Liver (tissue), 9 donors: ENCODE results near the gene ADO. TPM values are rescaled to one million over a fixed set of nuclear protein-coding genes. Genes with fewer than 3 reads are reported as not detected.

Experiments used
- DNase-seq: peaks from one replicate; pipeline ENCODE4 v3.0.0-alpha.2; 2017; ENCODE audit warnings: low spot score
- H3K27ac ChIP-seq, 2 donors: one replicate each; pipeline ENCODE4 v1.7.0; 2013; ENCODE audit warnings: inconsistent platforms in 2 of 2, low read length in 2 of 2, control low read depth in 1 of 2, low read depth in 1 of 2, mild to moderate bottlenecking in 1 of 2
- H3K27me3 ChIP-seq, 4 donors: one replicate each; pipeline versions ENCODE4 v1.6.1 to v1.7.0; 2013; ENCODE audit warnings: low read length in 3 of 4, inconsistent platforms in 1 of 4, mild to moderate bottlenecking in 1 of 4, moderate library complexity in 1 of 4; ENCODE audit not compliant: control insufficient read depth in 4 of 4, insufficient read depth in 4 of 4
- H3K36me3 ChIP-seq, 4 donors: one replicate each; pipeline versions ENCODE4 v1.6.1 to v1.7.0; 2013; ENCODE audit warnings: low read length in 3 of 4, mild to moderate bottlenecking in 3 of 4, low read depth in 1 of 4, moderate library complexity in 1 of 4; ENCODE audit not compliant: control insufficient read depth in 4 of 4, insufficient read depth in 3 of 4
- H3K4me1 ChIP-seq, 4 donors: one replicate each; pipeline versions ENCODE4 v1.6.1 to v1.7.0; 2013; ENCODE audit warnings: low read length in 3 of 4, mild to moderate bottlenecking in 3 of 4, moderate library complexity in 1 of 4; ENCODE audit not compliant: control insufficient read depth in 4 of 4, insufficient read depth in 4 of 4
- H3K4me3 ChIP-seq, 3 donors: one replicate each; pipeline versions ENCODE4 v1.6.1 to v1.7.0; 2013; ENCODE audit warnings: low read length in 3 of 3, control low read depth in 1 of 3, low read depth in 1 of 3, mild to moderate bottlenecking in 1 of 3
- H3K9ac ChIP-seq, 2 donors: one replicate each; pipeline ENCODE4 v1.7.0; 2013; ENCODE audit warnings: low read length in 2 of 2, mild to moderate bottlenecking in 2 of 2, moderate library complexity in 2 of 2, control low read depth in 1 of 2, low read depth in 1 of 2
- H3K9me3 ChIP-seq, 4 donors: one replicate each; pipeline versions ENCODE4 v1.6.1 to v1.7.0; 2013; ENCODE audit warnings: low read length in 3 of 4; ENCODE audit not compliant: control insufficient read depth in 4 of 4
- EGR1 ChIP-seq, 2 donors: IDR thresholded peaks; 2 replicates each; pipeline ENCODE4 v1.6.1; 2016 to 2018; ENCODE audit warnings: antibody characterized with exemption in 2 of 2, low read depth in 2 of 2
- FOXA1 ChIP-seq: IDR thresholded peaks from 2 replicates; pipeline ENCODE4 v1.6.1; 2016; ENCODE audit warnings: antibody characterized with exemption
- GABPA ChIP-seq, 2 donors: IDR thresholded peaks in 1 of 2; conservative IDR thresholded peaks in 1 of 2; 2 replicates each; pipeline ENCODE4 v1.6.1; 2016; ENCODE audit warnings: antibody characterized with exemption in 2 of 2, mild to moderate bottlenecking in 1 of 2, moderate library complexity in 1 of 2
- HNF4G ChIP-seq: IDR thresholded peaks from 2 replicates; pipeline ENCODE4 v1.6.1; 2016; ENCODE audit warnings: antibody characterized with exemption
- JUND ChIP-seq, 2 donors: IDR thresholded peaks; 2 replicates each; pipeline ENCODE4 v1.6.1; 2016; ENCODE audit warnings: antibody characterized with exemption in 2 of 2
- MAX ChIP-seq: IDR thresholded peaks from 2 replicates; pipeline ENCODE4 v1.6.1; 2016; ENCODE audit warnings: antibody characterized with exemption
- NR2F2 ChIP-seq: IDR thresholded peaks from 2 replicates; pipeline ENCODE4 v1.6.1; 2016; ENCODE audit warnings: antibody characterized with exemption
- RAD21 ChIP-seq, 2 donors: IDR thresholded peaks; 2 replicates each; pipeline ENCODE4 v1.6.1; 2016; ENCODE audit warnings: antibody characterized with exemption in 2 of 2, mild to moderate bottlenecking in 2 of 2
- RXRA ChIP-seq, 2 donors: IDR thresholded peaks; 2 replicates each; pipeline ENCODE4 v1.6.1; 2017 to 2018; ENCODE audit warnings: antibody characterized with exemption in 2 of 2, mild to moderate bottlenecking in 1 of 2
- SP1 ChIP-seq: IDR thresholded peaks from 2 replicates; pipeline ENCODE4 v1.6.1; 2018; ENCODE audit warnings: antibody characterized with exemption, mild to moderate bottlenecking
- TAF1 ChIP-seq: conservative IDR thresholded peaks from 2 replicates; pipeline ENCODE4 v1.6.1; 2016; ENCODE audit warnings: antibody characterized with exemption, mild to moderate bottlenecking
- YY1 ChIP-seq: IDR thresholded peaks from 2 replicates; pipeline ENCODE4 v1.6.1; 2016; ENCODE audit warnings: antibody characterized with exemption, mild to moderate bottlenecking
- WGBS: extraction: QIAGEN DNeasy Blood & Tissue Kit; methylation state at CpG from one replicate; pipeline ENCODE4 v1.1.7; 2013; 5-methylcytosine and 5-hydroxymethylcytosine counted together
- polyA plus RNA-seq, 2 donors: library from polyadenylated mRNA; stranded (reverse) in 1 of 2; unstranded in 1 of 2; fragments of 200-250 nt in 1 of 2; fragments of >200 nt in 1 of 2; fragmentation: Nextera tagmentation in 1 of 2; extraction: Ambion mirVana in 1 of 2; gene quantifications; one replicate each; pipeline versions ENCODE4 v1.2.1 to v1.2.3, GENCODE V29; 2013 to 2015
- total RNA-seq, 2 donors: library from RNA; depleted of rRNA; stranded (reverse); fragments of >200 nt; gene quantifications; one replicate each; pipeline ENCODE4 v1.2.3, GENCODE V29; 2014
- TF ChIP-seq, protein P1 (sequence below): IDR thresholded peaks from 2 replicates; pipeline ENCODE4 v1.6.1; 2016; ENCODE audit warnings: antibody characterized with exemption
- TF ChIP-seq, protein P2 (sequence below): fragments of 150-350 bp; IDR thresholded peaks from 2 replicates; pipeline ENCODE4 v1.5.1; 2017; ENCODE audit warnings: improper control_type of control experiment, low read depth, low read length; ENCODE audit not compliant: missing input control
- TF ChIP-seq, protein P3 (sequence below): IDR thresholded peaks from 2 replicates; pipeline ENCODE4 v1.6.1; 2016; ENCODE audit warnings: antibody characterized with exemption, mild to moderate bottlenecking
- donor health status: healthy.
- donor health status: healthy.
- donor health status: healthy.
- donor health status: healthy.
- donor health status: healthy.

Gene ADO
- total and polyA plus RNA-seq, 4 donors, result 1.4 to 6.7 (median 5.5) TPM

DNA sequence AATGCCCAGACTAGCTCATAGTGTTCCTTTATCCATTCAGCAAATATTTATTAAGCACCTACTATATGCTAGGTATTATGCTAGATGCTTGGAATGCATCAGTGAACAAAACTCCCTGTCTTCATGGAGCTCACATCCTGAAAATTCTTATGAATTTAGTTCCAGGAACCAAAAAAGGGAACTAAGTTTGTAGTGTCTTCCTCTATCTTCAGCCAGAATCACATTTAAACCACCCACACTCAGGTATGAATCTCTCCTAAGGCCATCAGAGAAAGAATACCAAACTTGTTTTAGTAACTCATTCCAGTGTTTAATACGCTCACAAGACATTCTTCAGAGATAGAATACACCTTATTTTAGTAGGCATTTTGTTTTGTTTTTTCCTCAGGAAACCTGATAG, 21.8 kb downstream of the ADO start:
- H3K27me3 ChIP-seq, result no peaks in the 10 kb centered on the region
- 90% methylated on average over 1 of the region's 1 CpG for WGBS
- no peak overlapping the region for H3K9ac ChIP-seq
- TF ChIP-seq YY1 (no peak), TAF1 (no peak), EGR1 (IDR thresholded peaks at IDR 0.05; ENCODE audit: low read depth in 2 of 2) (no peak)
- TF ChIP-seq, protein P1, sequence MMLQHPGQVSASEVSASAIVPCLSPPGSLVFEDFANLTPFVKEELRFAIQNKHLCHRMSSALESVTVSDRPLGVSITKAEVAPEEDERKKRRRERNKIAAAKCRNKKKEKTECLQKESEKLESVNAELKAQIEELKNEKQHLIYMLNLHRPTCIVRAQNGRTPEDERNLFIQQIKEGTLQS, result no peak
- no peaks in the 10 kb centered on the region for H3K4me1 ChIP-seq
- DNase-seq, result no peak
- no peaks in the 10 kb centered on the region for H3K9me3 ChIP-seq
- H3K27ac ChIP-seq, result no peak overlapping the region
- H3K36me3 ChIP-seq, result no peaks in the 10 kb centered on the region
- H3K4me3 ChIP-seq, result no peak overlapping the region

DNA sequence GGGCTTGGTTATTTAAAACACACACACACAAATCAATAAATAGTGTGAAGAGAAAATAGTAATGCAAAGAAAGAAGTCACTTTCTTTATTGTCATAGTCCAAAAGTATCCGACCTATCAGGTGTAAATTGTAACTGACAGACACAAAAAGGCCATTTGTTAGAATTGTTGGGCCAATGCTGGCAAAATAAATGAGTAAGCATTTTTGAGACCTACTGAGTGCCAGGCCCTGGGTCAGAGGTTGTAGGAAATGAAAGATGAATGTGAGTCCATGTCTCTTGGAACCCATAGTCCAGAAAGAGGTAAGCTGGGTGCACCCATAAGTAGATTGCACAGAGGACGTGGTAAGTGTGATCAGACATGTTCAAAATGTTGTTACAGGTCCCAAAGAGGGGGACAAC, 25.1 kb downstream of the ADO start:
- 65% methylated on average over 2 of the region's 2 CpGs for WGBS

More for the DNA sequence above, 25.1 kb downstream of the ADO start:
- Histone ChIP-seq H3K4me3 (no peak overlapping the region), H3K27ac (no peak overlapping the region), H3K9ac (no peak overlapping the region), H3K27me3 (no peaks in the 10 kb centered on the region), H3K4me1 (no peaks in the 10 kb centered on the region), H3K36me3 (no peaks in the 10 kb centered on the region), H3K9me3 (no peaks in the 10 kb centered on the region)
- TF ChIP-seq YY1, result no peak
- TF ChIP-seq, protein P2, sequence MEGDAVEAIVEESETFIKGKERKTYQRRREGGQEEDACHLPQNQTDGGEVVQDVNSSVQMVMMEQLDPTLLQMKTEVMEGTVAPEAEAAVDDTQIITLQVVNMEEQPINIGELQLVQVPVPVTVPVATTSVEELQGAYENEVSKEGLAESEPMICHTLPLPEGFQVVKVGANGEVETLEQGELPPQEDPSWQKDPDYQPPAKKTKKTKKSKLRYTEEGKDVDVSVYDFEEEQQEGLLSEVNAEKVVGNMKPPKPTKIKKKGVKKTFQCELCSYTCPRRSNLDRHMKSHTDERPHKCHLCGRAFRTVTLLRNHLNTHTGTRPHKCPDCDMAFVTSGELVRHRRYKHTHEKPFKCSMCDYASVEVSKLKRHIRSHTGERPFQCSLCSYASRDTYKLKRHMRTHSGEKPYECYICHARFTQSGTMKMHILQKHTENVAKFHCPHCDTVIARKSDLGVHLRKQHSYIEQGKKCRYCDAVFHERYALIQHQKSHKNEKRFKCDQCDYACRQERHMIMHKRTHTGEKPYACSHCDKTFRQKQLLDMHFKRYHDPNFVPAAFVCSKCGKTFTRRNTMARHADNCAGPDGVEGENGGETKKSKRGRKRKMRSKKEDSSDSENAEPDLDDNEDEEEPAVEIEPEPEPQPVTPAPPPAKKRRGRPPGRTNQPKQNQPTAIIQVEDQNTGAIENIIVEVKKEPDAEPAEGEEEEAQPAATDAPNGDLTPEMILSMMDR, result no peak
- no peak for TF ChIP-seq RXRA (IDR thresholded peaks at IDR 0.05)
- no peak for TF ChIP-seq SP1
- TF ChIP-seq NR2F2, result no peak
- TF ChIP-seq, protein P3, sequence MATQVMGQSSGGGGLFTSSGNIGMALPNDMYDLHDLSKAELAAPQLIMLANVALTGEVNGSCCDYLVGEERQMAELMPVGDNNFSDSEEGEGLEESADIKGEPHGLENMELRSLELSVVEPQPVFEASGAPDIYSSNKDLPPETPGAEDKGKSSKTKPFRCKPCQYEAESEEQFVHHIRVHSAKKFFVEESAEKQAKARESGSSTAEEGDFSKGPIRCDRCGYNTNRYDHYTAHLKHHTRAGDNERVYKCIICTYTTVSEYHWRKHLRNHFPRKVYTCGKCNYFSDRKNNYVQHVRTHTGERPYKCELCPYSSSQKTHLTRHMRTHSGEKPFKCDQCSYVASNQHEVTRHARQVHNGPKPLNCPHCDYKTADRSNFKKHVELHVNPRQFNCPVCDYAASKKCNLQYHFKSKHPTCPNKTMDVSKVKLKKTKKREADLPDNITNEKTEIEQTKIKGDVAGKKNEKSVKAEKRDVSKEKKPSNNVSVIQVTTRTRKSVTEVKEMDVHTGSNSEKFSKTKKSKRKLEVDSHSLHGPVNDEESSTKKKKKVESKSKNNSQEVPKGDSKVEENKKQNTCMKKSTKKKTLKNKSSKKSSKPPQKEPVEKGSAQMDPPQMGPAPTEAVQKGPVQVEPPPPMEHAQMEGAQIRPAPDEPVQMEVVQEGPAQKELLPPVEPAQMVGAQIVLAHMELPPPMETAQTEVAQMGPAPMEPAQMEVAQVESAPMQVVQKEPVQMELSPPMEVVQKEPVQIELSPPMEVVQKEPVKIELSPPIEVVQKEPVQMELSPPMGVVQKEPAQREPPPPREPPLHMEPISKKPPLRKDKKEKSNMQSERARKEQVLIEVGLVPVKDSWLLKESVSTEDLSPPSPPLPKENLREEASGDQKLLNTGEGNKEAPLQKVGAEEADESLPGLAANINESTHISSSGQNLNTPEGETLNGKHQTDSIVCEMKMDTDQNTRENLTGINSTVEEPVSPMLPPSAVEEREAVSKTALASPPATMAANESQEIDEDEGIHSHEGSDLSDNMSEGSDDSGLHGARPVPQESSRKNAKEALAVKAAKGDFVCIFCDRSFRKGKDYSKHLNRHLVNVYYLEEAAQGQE, result no peak
- no peak for TF ChIP-seq RAD21 (IDR thresholded peaks at IDR 0.05)
- no peak for TF ChIP-seq TAF1
- no peak for TF ChIP-seq HNF4G
- TF ChIP-seq MAX, result no peak
- no peak for TF ChIP-seq GABPA (IDR thresholded peaks at IDR 0.05 in 1 of 2, conservative IDR thresholded peaks at IDR 0.05 in 1 of 2)
- TF ChIP-seq JUND (IDR thresholded peaks at IDR 0.05), result no peak
- TF ChIP-seq FOXA1, result no peak
- no peak for TF ChIP-seq EGR1 (IDR thresholded peaks at IDR 0.05; ENCODE audit: low read depth in 2 of 2)
- TF ChIP-seq, protein P1, result no peak
- no peak for DNase-seq
